IMR-90 (cell line): ENCODE data around the gene RYR2. TPM values are rescaled to one million over a fixed set of nuclear protein-coding genes. Genes with fewer than 3 reads are reported as not detected.

Experiments
- ATAC-seq: fragments of 200-7000 bp; cut with Tn5 transposase; 2 replicates; pipeline ENCODE4 v1.9.1; 2020; ENCODE audit warnings: low read depth, mild to moderate bottlenecking, moderate library complexity
- BruUV-seq: library from RNA; stranded (reverse); fragments of 400-500 nt; replicated peaks from 2 replicates; lab custom pipeline; 2021; lab: Mats Ljungman, UMichigan
- CTCF ChIA-PET: fragments of 300-600 bp; formaldehyde crosslinking; extraction: SDS; loops from one replicate; lab custom pipeline; 2021; ENCODE audit warnings: antibody characterized with exemption; lab: Yijun Ruan, JAX
- POLR2A ChIA-PET: fragments of 300-600 bp; sonication (Branson Sonifier 250); formaldehyde crosslinking; loops from one replicate; lab custom pipeline; 2022; ENCODE audit warnings: antibody characterized with exemption; ENCODE audit not compliant: unreplicated experiment; lab: Charles Lee
- DNase-seq: peaks from one replicate; pipeline ENCODE4 v3.0.0; 2013
- H2AFZ ChIP-seq: replicated peaks from 2 replicates; pipeline ENCODE3; 2013; ENCODE audit warnings: low read length, mild to moderate bottlenecking; ENCODE audit not compliant: poor library complexity
- H2AK5ac ChIP-seq: 2 replicates; pipeline ENCODE4 v1.6.1; 2013; ENCODE audit warnings: low read depth, low read length, inconsistent platforms
- H2AK9ac ChIP-seq: replicated peaks from 2 replicates; pipeline ENCODE3; 2013; ENCODE audit warnings: mild to moderate bottlenecking, low read depth, low read length, moderate library complexity; ENCODE audit not compliant: poor library complexity
- H2BK120ac ChIP-seq: 2 replicates; pipeline ENCODE4 v1.6.1; 2013; ENCODE audit warnings: low read depth, low read length, inconsistent platforms
- H2BK15ac ChIP-seq: 3 replicates; pipeline ENCODE4 v1.6.1; 2013; ENCODE audit warnings: low read depth, low read length, inconsistent platforms
- H2BK20ac ChIP-seq: 2 replicates; pipeline ENCODE4 v1.6.1; 2013; ENCODE audit warnings: low read depth, mild to moderate bottlenecking, inconsistent platforms, low read length, moderate library complexity
- H2BK5ac ChIP-seq: 2 replicates; pipeline ENCODE4 v1.6.1; 2013; ENCODE audit warnings: mild to moderate bottlenecking, low read depth, low read length, inconsistent platforms; ENCODE audit not compliant: poor library complexity, severe bottlenecking
- H3K14ac ChIP-seq: replicated peaks from 2 replicates; pipeline ENCODE4 v1.6.1; 2013; ENCODE audit warnings: low read depth, low read length, inconsistent platforms
- H3K18ac ChIP-seq: 2 replicates; pipeline ENCODE4 v1.6.1; 2013; ENCODE audit warnings: low read depth, low read length, control low read depth
- H3K23ac ChIP-seq: 2 replicates; pipeline ENCODE4 v1.6.1; 2013; ENCODE audit warnings: low read depth, low read length, inconsistent platforms
- H3K27ac ChIP-seq: 2 replicates; pipeline ENCODE4 v1.5.1; 2013; ENCODE audit warnings: mild to moderate bottlenecking, control low read depth, low read length; ENCODE audit not compliant: insufficient read depth
- H3K27me3 ChIP-seq: 2 replicates; pipeline ENCODE4 v1.6.1; 2013; ENCODE audit warnings: low read length; ENCODE audit not compliant: control insufficient read depth, insufficient read depth
- H3K36me3 ChIP-seq: 2 replicates; pipeline ENCODE4 v1.6.1; 2013; ENCODE audit warnings: low read length, mixed read lengths; ENCODE audit not compliant: control insufficient read depth, insufficient read depth
- H3K4ac ChIP-seq: 2 replicates; pipeline ENCODE4 v1.6.1; 2013; ENCODE audit warnings: low read depth, low read length, inconsistent platforms
- H3K4me1 ChIP-seq: 2 replicates; pipeline ENCODE4 v1.6.1; 2013; ENCODE audit warnings: low read length, mixed read lengths; ENCODE audit not compliant: control insufficient read depth, insufficient read depth
- H3K4me2 ChIP-seq: 2 replicates; pipeline ENCODE4 v1.6.1; 2013; ENCODE audit warnings: low read depth, mild to moderate bottlenecking, control low read depth, low read length, moderate library complexity
- H3K4me3 ChIP-seq: 2 replicates; pipeline ENCODE4 v1.5.1; 2013; ENCODE audit warnings: low read depth, mild to moderate bottlenecking, control low read depth, low read length, moderate library complexity; ENCODE audit not compliant: insufficient read depth
- H3K56ac ChIP-seq: 2 replicates; pipeline ENCODE4 v1.6.1; 2013; ENCODE audit warnings: low read length, inconsistent platforms; ENCODE audit not compliant: insufficient read depth; ENCODE audit errors: extremely low read depth
- H3K79me1 ChIP-seq, 2 experiments: 2 replicates each; pipeline ENCODE4 v1.6.1; 2013; ENCODE audit warnings: low read length in 2 of 2, inconsistent platforms in 1 of 2, low read depth in 1 of 2
- H3K9ac ChIP-seq: 2 replicates; pipeline ENCODE4 v1.6.1; 2013; ENCODE audit warnings: low read depth, low read length, control low read depth
- H3K9me1 ChIP-seq: 2 replicates; pipeline ENCODE4 v1.6.1; 2013; ENCODE audit warnings: low read length, inconsistent platforms; ENCODE audit not compliant: insufficient read depth
- H3K9me3 ChIP-seq: 2 replicates; pipeline ENCODE4 v1.6.1; 2013; ENCODE audit warnings: low read length; ENCODE audit not compliant: control insufficient read depth, insufficient read depth
- H4K20me1 ChIP-seq: 2 replicates; pipeline ENCODE4 v1.6.1; 2013; ENCODE audit warnings: low read length, inconsistent platforms; ENCODE audit not compliant: insufficient read depth
- H4K5ac ChIP-seq: 2 replicates; pipeline ENCODE4 v1.6.1; 2013; ENCODE audit warnings: mild to moderate bottlenecking, low read depth, low read length, control low read depth
- H4K8ac ChIP-seq, 2 experiments: 2 replicates each; pipeline ENCODE4 v1.6.1; 2013; ENCODE audit warnings: low read depth in 2 of 2, low read length in 2 of 2, control low read depth in 1 of 2, inconsistent platforms in 1 of 2
- H4K91ac ChIP-seq: 2 replicates; pipeline ENCODE4 v1.6.1; 2013; ENCODE audit warnings: low read depth, low read length, inconsistent platforms; ENCODE audit not compliant: insufficient read depth
- CEBPB ChIP-seq: IDR thresholded peaks from 2 replicates; pipeline ENCODE4 v1.6.1; 2012; ENCODE audit warnings: low read depth, low read length, improper control_type of control experiment
- CHD1 ChIP-seq: IDR thresholded peaks from 2 replicates; pipeline ENCODE4 v1.6.1; 2012; ENCODE audit warnings: low read depth, low read length, improper control_type of control experiment
- FOS ChIP-seq: fragments of 150-350 bp; IDR thresholded peaks from 2 replicates; pipeline ENCODE4 v1.6.1; 2016; ENCODE audit warnings: low read depth, low read length
- MAZ ChIP-seq: IDR thresholded peaks from 2 replicates; pipeline ENCODE4 v1.6.1; 2012; ENCODE audit warnings: low read depth, mild to moderate bottlenecking, low read length, improper control_type of control experiment, moderate library complexity, borderline replicate concordance
- MXI1 ChIP-seq: IDR thresholded peaks from 2 replicates; pipeline ENCODE4 v1.6.1; 2012; ENCODE audit warnings: low read depth, mild to moderate bottlenecking, low read length, moderate library complexity, borderline replicate concordance
- NFE2L2 ChIP-seq: fragments of 150-350 bp; IDR thresholded peaks from 2 replicates; pipeline ENCODE4 v1.6.1; 2016; ENCODE audit warnings: low read depth, mild to moderate bottlenecking, low read length
- RCOR1 ChIP-seq: IDR thresholded peaks from 2 replicates; pipeline ENCODE4 v1.6.1; 2012; ENCODE audit warnings: mild to moderate bottlenecking, low read length, improper control_type of control experiment; ENCODE audit not compliant: insufficient replicate concordance
- RFX5 ChIP-seq: IDR thresholded peaks from 2 replicates; pipeline ENCODE4 v1.8.0; 2012; ENCODE audit warnings: low read depth, mild to moderate bottlenecking, low read length, moderate library complexity
- WGBS, 2 experiments: methylation state at CpG; one replicate each; pipeline versions ENCODE4 v1.1.5 to v1.1.7; 2013; ENCODE audit warnings: missing lambda C conversion rate in 2 of 2; ENCODE audit not compliant: insufficient read length in 1 of 2; ENCODE audit errors: extremely low coverage in 2 of 2; 5-methylcytosine and 5-hydroxymethylcytosine counted together
- dilution Hi-C: fragments of 300-500 bp; cut with HindIII; formaldehyde crosslinking; loops from one replicate; pipeline ENCODE4 v1.14.3; 2018; ENCODE audit warnings: low sequenced_read_pairs; ENCODE audit not compliant: unreplicated experiment
- in situ Hi-C: fragments of 300-500 bp; cut with MboI; formaldehyde crosslinking; loops from 3 replicates; pipeline ENCODE4 v1.14.3; 2019; ENCODE audit warnings: low sequenced_read_pairs, inconsistent platforms, mixed read lengths
- intact Hi-C: fragments of 100-400 bp; cut with micrococcal nuclease; formaldehyde crosslinking; loops from 2 replicates; pipeline ENCODE4 v1.10.0; 2022
- polyA plus RNA-seq, 3 experiments: library from polyadenylated mRNA; depleted of rRNA; stranded (reverse); fragments of >200 nt; gene quantifications; 2 replicates each; pipeline ENCODE4 v1.2.3, GENCODE V29; 2012; ENCODE audit warnings: low replicate concordance in 1 of 3
- total RNA-seq: library from RNA; depleted of rRNA; stranded (reverse); fragments of >200 nt; gene quantifications from 2 replicates; pipeline ENCODE4 v1.2.3, GENCODE V29; 2012
- TF ChIP-seq, protein P1 (sequence below): fragments of 150-350 bp; IDR thresholded peaks from 2 replicates; pipeline ENCODE4 v1.6.1; 2017; ENCODE audit warnings: mild to moderate bottlenecking, antibody characterized with exemption, low read length, low read depth

Gene RYR2
- total and polyA plus RNA-seq, 2 of the 4 experiments (the other 2 are of a cell fraction) = not detected

DNA sequence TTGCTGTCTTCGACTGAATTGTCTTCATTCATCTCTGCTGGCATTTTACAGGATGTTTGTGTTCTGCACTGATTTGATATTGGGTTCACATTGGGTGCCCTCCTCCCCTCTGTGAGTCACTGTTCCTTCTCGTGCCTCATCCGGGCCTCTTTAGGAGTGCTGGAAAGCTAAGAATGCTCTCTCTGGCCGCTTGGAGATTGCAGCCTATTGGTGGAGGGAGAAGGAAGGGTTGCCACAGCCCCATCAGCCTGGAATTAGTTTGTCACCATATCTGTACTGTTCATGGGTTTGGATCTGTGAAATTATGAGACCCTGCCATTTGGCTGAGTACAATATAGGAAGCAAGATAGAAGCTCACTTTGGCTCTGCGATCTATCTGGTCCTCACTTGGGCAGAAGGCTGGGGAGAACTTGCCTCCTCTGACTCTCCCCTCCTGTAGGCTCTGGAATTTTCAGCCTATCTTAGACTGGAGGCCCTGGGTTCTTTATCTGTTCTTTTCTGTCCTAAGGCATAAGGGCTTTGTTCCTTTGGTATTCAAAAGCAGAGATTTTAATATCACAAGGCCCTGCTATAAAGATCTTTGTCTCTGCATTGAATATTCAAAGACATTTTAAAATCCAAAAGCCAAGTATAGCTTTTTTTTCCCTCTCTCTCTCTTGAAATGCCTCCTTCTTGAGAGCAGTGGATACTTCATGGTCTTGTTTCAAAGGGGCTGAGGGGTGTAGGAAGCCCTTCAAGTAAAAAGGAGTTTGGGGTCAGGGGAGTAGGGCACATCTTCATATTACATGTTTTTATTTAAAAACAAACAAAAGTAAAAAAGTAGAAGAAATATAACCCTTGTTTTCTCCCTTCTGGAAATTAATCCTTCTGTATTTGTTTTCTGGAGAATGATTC, 500.8 kb downstream of the RYR2 start (continued):
- TF ChIP-seq, protein P1, sequence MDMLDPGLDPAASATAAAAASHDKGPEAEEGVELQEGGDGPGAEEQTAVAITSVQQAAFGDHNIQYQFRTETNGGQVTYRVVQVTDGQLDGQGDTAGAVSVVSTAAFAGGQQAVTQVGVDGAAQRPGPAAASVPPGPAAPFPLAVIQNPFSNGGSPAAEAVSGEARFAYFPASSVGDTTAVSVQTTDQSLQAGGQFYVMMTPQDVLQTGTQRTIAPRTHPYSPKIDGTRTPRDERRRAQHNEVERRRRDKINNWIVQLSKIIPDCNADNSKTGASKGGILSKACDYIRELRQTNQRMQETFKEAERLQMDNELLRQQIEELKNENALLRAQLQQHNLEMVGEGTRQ = no peak

DNA sequence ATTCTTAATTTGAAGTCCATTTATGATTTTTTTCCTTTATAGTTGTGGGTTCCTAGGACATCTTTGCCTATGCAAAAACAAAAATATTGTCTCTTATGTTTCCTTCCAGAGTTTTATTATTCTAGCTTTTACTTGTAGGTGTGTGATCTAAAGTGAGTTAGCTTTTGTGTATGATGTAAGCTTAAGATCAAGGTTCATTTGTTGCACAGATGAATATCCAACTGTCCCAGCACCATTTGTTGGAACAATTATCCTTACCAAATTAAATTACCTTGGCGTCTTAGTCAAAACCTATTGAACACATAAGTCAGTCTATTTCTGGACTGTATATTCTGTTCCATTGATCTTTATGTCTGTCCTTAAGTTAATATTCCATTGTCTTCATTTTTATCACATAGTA, 511.1 kb downstream of the RYR2 start:
- Histone ChIP-seq H3K36me3 (no peaks in the 10 kb centered on the region), H3K9me3 (peaks cover 2% of the 10 kb centered on the region; the same call in 1 of the 2 replicates), H3K27ac (no peak overlapping the region), H3K9me1 (no peaks in the 10 kb centered on the region), H2BK15ac (no peak overlapping the region), H3K4ac (no peak overlapping the region), H4K20me1 (no peaks in the 10 kb centered on the region), H3K14ac (no peak overlapping the region), H3K23ac (no peak overlapping the region), H2AK5ac (no peak overlapping the region), H3K4me1 (no peaks in the 10 kb centered on the region), H4K91ac (no peak overlapping the region), H3K56ac (no peak overlapping the region), H2BK120ac (no peak overlapping the region), H3K27me3 (no peaks in the 10 kb centered on the region), H2AFZ (no peak overlapping the region), H4K8ac (no peak overlapping the region), H4K5ac (no peak overlapping the region), H2BK5ac (no peak overlapping the region), H3K9ac (no peak overlapping the region), H3K4me2 (no peak overlapping the region), H3K4me3 (no peak overlapping the region), H2BK20ac (no peak overlapping the region), H3K18ac (no peak overlapping the region), H2AK9ac (no peak overlapping the region), H3K79me1 (no peaks in the 10 kb centered on the region)
- WGBS, 2 experiments = no CpG with 5 or more reads among the region's 1 CpG
- intact Hi-C loops = no loop called here
- BruUV-seq = no TSS peak
- in situ Hi-C loops = loop anchor here (25.0 kb wide), 1 partner anchor 941 kb away; the partner anchor contains the start of gene HEATR1
- dilution Hi-C loops = no loop called here
- no peak for ATAC-seq
- DNase-seq = no peak
- TF ChIP-seq FOS = no peak
- TF ChIP-seq RFX5 = no peak
- TF ChIP-seq CEBPB = no peak
- no peak for TF ChIP-seq NFE2L2
- TF ChIP-seq MXI1 = no peak
- TF ChIP-seq CHD1 = no peak
- TF ChIP-seq MAZ = no peak
- no peak for TF ChIP-seq RCOR1
- CTCF ChIA-PET = interaction anchor here (0.9 to 1.6 kb wide), 2 partner anchors 9 to 944 kb away, joined by 3 to 6 read pairs; no protein-coding TSS in a partner anchor
- POLR2A ChIA-PET = no interaction called here
